DOHH2 (cell line): ENCODE data around the gene ZNF106.

Experiments
- H3F3A ChIP-seq: fragments of 200-600 bp; sonication (generic), shearing (Covaris generic); 2 replicates; pipeline ENCODE4 v1.6.0; 2016; ENCODE audit warnings: antibody characterized with exemption, mild to moderate bottlenecking; ENCODE audit not compliant: control insufficient read depth, insufficient read depth
- H3K27ac ChIP-seq: fragments of 200-600 bp; sonication (generic); 2 replicates; pipeline ENCODE4 v1.5.1; 2014; ENCODE audit warnings: low read depth, mild to moderate bottlenecking, low read length, moderate library complexity
- H3K27me3 ChIP-seq: fragments of 200-600 bp; sonication (generic); 2 replicates; pipeline ENCODE4 v1.6.1; 2014; ENCODE audit warnings: mild to moderate bottlenecking, low read length, mixed read lengths; ENCODE audit not compliant: control insufficient read depth
- H3K36me3 ChIP-seq: fragments of 200-600 bp; sonication (generic); 2 replicates; pipeline ENCODE4 v1.6.1; 2014; ENCODE audit warnings: mild to moderate bottlenecking, low read length, moderate library complexity, mixed read lengths; ENCODE audit not compliant: control insufficient read depth
- H3K4me1 ChIP-seq: fragments of 200-600 bp; sonication (generic); 2 replicates; pipeline ENCODE4 v1.6.1; 2014; ENCODE audit warnings: mild to moderate bottlenecking, low read length, mixed read lengths; ENCODE audit not compliant: control insufficient read depth
- H3K4me2 ChIP-seq: fragments of 200-600 bp; sonication (generic); 2 replicates; pipeline ENCODE4 v1.6.0; 2014; ENCODE audit warnings: mild to moderate bottlenecking, low read length, moderate library complexity
- H3K4me3 ChIP-seq: fragments of 200-600 bp; sonication (generic); 2 replicates; pipeline ENCODE4 v1.5.1; 2014; ENCODE audit warnings: mild to moderate bottlenecking, low read length, mixed read lengths
- H3K79me2 ChIP-seq: fragments of 200-600 bp; sonication (generic); 2 replicates; pipeline ENCODE4 v1.6.1; 2014; ENCODE audit warnings: mild to moderate bottlenecking, low read length, mixed read lengths; ENCODE audit not compliant: control insufficient read depth
- H3K9me2 ChIP-seq: fragments of 200-600 bp; sonication (generic); replicated peaks from 2 replicates; pipeline ENCODE4 v1.6.1; 2014; ENCODE audit warnings: mild to moderate bottlenecking, low read length, mixed read lengths; ENCODE audit not compliant: control insufficient read depth
- H3K9me3 ChIP-seq: fragments of 200-600 bp; sonication (generic); 2 replicates; pipeline ENCODE4 v1.6.1; 2014; ENCODE audit warnings: antibody characterized with exemption, low read length, mixed read lengths; ENCODE audit not compliant: control insufficient read depth, insufficient read depth
- H4K20me1 ChIP-seq: fragments of 200-600 bp; sonication (generic); 2 replicates; pipeline ENCODE4 v1.6.0; 2014; ENCODE audit warnings: low read depth, mild to moderate bottlenecking, antibody characterized with exemption, low read length, moderate library complexity; ENCODE audit not compliant: control insufficient read depth, insufficient read depth
- EZH2phosphoT487 ChIP-seq: fragments of 200-600 bp; sonication (generic); IDR thresholded peaks from 2 replicates; pipeline ENCODE4 v1.6.1; 2017; ENCODE audit warnings: borderline replicate concordance, mild to moderate bottlenecking, antibody characterized with exemption, low read length, moderate library complexity, mixed read lengths
- TF ChIP-seq, protein P1 (sequence below): fragments of 200-600 bp; sonication (generic); IDR thresholded peaks from one replicate; pipeline ENCODE4 v1.5.1; 2014; ENCODE audit warnings: antibody characterized with exemption, mild to moderate bottlenecking, low read depth, low read length; ENCODE audit not compliant: poor library complexity, severe bottlenecking

The ZNF106 gene

DNA sequence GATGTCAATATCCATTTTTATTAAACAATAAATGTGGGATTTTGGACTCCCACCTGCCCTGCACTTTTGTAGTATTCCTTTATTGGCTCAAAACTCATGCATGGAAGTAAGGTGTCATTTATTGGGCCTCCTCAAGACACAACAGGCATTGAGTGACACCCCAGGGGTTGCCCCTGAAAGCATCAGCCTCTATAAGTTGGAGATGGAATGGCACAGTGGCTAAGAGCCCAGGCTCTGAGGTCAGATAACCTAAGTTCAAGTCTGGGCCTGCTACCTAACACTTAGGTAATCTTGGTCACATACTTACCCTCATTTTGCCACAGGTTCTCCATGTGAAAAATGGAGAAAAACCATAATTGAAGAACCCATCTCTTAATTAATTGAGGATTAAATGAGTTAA, 127.0 kb downstream of the ZNF106 start:
- Histone ChIP-seq H3K27ac (no peak overlapping the region), H3K9me2 (no peaks in the 10 kb centered on the region), H3K4me3 (no peak overlapping the region), H3F3A (no peaks in the 10 kb centered on the region), H3K36me3 (no peaks in the 10 kb centered on the region), H3K4me2 (no peak overlapping the region), H4K20me1 (no peaks in the 10 kb centered on the region), H3K4me1 (no peaks in the 10 kb centered on the region), H3K79me2 (no peaks in the 10 kb centered on the region), H3K27me3 (no peaks in the 10 kb centered on the region; the same call in 1 of the 2 replicates), H3K9me3 (no peaks in the 10 kb centered on the region)
- no peak for TF ChIP-seq EZH2phosphoT487
- TF ChIP-seq, protein P1, sequence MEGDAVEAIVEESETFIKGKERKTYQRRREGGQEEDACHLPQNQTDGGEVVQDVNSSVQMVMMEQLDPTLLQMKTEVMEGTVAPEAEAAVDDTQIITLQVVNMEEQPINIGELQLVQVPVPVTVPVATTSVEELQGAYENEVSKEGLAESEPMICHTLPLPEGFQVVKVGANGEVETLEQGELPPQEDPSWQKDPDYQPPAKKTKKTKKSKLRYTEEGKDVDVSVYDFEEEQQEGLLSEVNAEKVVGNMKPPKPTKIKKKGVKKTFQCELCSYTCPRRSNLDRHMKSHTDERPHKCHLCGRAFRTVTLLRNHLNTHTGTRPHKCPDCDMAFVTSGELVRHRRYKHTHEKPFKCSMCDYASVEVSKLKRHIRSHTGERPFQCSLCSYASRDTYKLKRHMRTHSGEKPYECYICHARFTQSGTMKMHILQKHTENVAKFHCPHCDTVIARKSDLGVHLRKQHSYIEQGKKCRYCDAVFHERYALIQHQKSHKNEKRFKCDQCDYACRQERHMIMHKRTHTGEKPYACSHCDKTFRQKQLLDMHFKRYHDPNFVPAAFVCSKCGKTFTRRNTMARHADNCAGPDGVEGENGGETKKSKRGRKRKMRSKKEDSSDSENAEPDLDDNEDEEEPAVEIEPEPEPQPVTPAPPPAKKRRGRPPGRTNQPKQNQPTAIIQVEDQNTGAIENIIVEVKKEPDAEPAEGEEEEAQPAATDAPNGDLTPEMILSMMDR, result no peak

DNA sequence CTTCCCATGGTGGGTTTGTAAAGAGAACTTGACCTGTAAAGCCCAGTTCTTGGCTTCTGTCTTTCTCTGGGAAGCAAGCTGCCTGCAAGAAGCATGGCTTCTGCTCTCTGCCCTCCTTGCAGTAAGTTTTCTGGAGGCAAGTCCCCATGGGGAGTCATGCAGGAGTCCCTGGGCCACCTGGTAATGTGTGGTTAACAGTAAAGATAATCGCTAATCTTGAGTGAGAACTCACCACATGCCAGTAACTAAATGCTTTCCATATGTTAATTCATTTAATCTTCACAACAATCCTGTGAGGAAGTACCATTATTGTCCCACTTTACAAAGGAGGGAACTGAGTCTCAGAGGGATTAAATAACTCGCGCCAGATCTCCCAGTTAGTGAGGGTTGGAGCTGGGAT, 127.5 kb downstream of the ZNF106 start:
- Histone ChIP-seq H3K4me1 (no peaks in the 10 kb centered on the region), H3K9me3 (no peaks in the 10 kb centered on the region), H3K79me2 (no peaks in the 10 kb centered on the region), H3K36me3 (no peaks in the 10 kb centered on the region), H3K4me3 (no peak overlapping the region), H3K9me2 (no peaks in the 10 kb centered on the region), H3K27ac (no peak overlapping the region), H3F3A (no peaks in the 10 kb centered on the region), H3K4me2 (no peak overlapping the region), H4K20me1 (no peaks in the 10 kb centered on the region), H3K27me3 (no peaks in the 10 kb centered on the region; the same call in 1 of the 2 replicates)
- TF ChIP-seq, protein P1, result no peak
- no peak for TF ChIP-seq EZH2phosphoT487
